Tibial nerve (tissue), 4 donors: ENCODE measurements around the gene APOB. TPM values are rescaled to one million over a fixed set of nuclear protein-coding genes. Genes with fewer than 3 reads are reported as not detected.

Source experiments
- DNase-seq, 2 donors: peaks; one replicate each; pipeline ENCODE4 v3.0.0-alpha.2; 2019; ENCODE audit warnings: low spot score in 2 of 2
- H3K27ac ChIP-seq, 4 donors: fragments of 200-600 bp; sonication (generic) in 3 of 4; one replicate each; pipeline ENCODE4 v1.5.1; 2017 to 2019; ENCODE audit warnings: mild to moderate bottlenecking in 1 of 4
- H3K27me3 ChIP-seq, 2 donors: fragments of 200-600 bp; sonication (generic) in 1 of 2; one replicate each; pipeline versions ENCODE4 v1.5.1 to v1.6.0; 2017 to 2019
- H3K36me3 ChIP-seq, 3 donors: fragments of 200-600 bp; sonication (generic); one replicate each; pipeline ENCODE4 v1.5.1; 2018 to 2019
- H3K4me1 ChIP-seq, 4 donors: fragments of 200-600 bp; sonication (generic) in 3 of 4; one replicate each; pipeline ENCODE4 v1.5.1; 2017 to 2019
- H3K4me3 ChIP-seq, 4 donors: fragments of 200-600 bp; sonication (generic) in 3 of 4; one replicate each; pipeline ENCODE4 v1.5.1; 2017 to 2019; ENCODE audit warnings: mild to moderate bottlenecking in 1 of 4, moderate library complexity in 1 of 4
- H3K9me3 ChIP-seq, 4 donors: fragments of 200-600 bp; sonication (generic) in 3 of 4; one replicate each; pipeline ENCODE4 v1.5.1; 2017 to 2019
- EP300 ChIP-seq, 2 donors: sonication (generic); formaldehyde crosslinking; IDR thresholded peaks; one replicate each; pipeline ENCODE4 v1.6.1; 2017; ENCODE audit warnings: antibody characterized with exemption in 2 of 2, mild to moderate bottlenecking in 1 of 2
- POLR2A ChIP-seq, 2 donors: fragments of 450-650 bp; IDR thresholded peaks; one replicate each; pipeline ENCODE4 v1.6.1; 2017; ENCODE audit warnings: antibody characterized with exemption in 2 of 2, mild to moderate bottlenecking in 2 of 2, moderate library complexity in 2 of 2
- WGBS, 2 donors: methylation state at CpG; one replicate each; pipeline ENCODE4 v1.1.5; 2018; 5-methylcytosine and 5-hydroxymethylcytosine counted together
- total RNA-seq, 4 donors: library from RNA; depleted of rRNA; stranded (reverse); fragments of >200 nt; gene quantifications; one replicate each; pipeline ENCODE4 v1.1.0, GENCODE V29; 2016
- TF ChIP-seq, protein P1 (sequence below), 5 experiments: fragments of 200-600 bp in 3 of 5; fragments of 450-650 bp in 2 of 5; sonication (generic) in 3 of 5; IDR thresholded peaks; one replicate each; pipeline ENCODE4 v1.5.1; 2016 to 2019; ENCODE audit warnings: antibody characterized with exemption in 5 of 5, mild to moderate bottlenecking in 3 of 5, moderate library complexity in 2 of 5

The APOB gene
- total RNA-seq, 4 donors from 2014 or later: 2.1 to 4.2 (median 2.9) TPM

DNA sequence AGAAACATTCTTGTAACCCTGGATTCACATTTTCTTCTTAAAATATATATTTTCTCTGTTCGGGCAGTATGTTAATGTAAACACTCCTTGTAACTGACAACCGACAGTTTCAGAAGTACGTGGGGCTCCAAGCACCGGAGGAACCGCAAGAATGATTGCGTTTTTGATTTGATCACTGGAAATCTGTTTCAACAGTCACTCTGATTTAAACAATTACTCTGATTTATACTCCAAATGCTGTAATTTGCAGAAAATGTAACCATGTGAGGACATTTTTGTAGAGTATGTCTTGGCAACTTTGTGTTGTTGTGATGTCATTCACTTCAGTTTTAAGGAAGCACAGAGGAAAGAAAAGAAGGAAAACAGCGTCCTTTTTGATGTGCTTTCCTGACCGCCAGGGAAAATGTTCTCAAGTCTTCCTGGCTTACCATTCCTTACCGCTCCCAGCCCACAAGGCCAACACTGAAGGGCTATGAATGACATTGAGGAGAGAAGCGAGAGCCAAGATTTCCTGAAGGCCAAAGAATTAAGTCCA is 77.7 kb downstream of the APOB start:
- no peaks in the 10 kb centered on the region for H3K27me3 ChIP-seq
- no peak overlapping the region for H3K4me3 ChIP-seq
- peaks cover 0 to 20% (median 0%) of the 10 kb centered on the region in 4 donors for H3K4me1 ChIP-seq
- WGBS, 2 donors: 18 to 26% methylated on average over 10 of the region's 10 CpGs
- H3K27ac ChIP-seq: peak overlapping the region in 2 of 4 donors; percentile 36 to 47
- no peak for DNase-seq
- H3K36me3 ChIP-seq: no peaks in the 10 kb centered on the region
- H3K9me3 ChIP-seq: no peaks in the 10 kb centered on the region
- TF ChIP-seq EP300 (IDR thresholded peaks at IDR 0.05) (no peak), POLR2A (IDR thresholded peaks at IDR 0.05) (no peak)
- TF ChIP-seq, protein P1, sequence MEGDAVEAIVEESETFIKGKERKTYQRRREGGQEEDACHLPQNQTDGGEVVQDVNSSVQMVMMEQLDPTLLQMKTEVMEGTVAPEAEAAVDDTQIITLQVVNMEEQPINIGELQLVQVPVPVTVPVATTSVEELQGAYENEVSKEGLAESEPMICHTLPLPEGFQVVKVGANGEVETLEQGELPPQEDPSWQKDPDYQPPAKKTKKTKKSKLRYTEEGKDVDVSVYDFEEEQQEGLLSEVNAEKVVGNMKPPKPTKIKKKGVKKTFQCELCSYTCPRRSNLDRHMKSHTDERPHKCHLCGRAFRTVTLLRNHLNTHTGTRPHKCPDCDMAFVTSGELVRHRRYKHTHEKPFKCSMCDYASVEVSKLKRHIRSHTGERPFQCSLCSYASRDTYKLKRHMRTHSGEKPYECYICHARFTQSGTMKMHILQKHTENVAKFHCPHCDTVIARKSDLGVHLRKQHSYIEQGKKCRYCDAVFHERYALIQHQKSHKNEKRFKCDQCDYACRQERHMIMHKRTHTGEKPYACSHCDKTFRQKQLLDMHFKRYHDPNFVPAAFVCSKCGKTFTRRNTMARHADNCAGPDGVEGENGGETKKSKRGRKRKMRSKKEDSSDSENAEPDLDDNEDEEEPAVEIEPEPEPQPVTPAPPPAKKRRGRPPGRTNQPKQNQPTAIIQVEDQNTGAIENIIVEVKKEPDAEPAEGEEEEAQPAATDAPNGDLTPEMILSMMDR (IDR thresholded peaks at IDR 0.05): no peak

DNA sequence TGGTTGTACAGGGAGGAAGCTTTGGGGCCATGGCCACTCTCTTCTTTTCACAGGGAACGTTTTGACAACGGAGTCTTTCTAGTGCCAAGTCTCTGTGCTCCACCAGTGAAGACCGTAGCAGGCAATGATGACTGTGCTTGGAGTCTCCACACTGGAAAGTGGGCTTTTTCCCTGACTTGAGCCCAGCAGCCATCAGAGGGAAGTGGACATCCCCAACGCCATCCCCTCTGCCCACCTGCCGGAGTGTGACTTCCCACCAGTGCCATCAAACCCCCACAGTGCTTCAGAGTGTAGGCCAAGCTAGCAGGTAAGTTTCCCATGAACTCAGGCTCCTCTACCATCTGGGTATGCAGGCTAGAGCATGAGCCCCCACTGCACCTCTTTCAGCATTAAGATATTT is 78.7 kb downstream of the APOB start:
- H3K36me3 ChIP-seq: no peaks in the 10 kb centered on the region
- DNase-seq: no peak
- no peaks in the 10 kb centered on the region for H3K9me3 ChIP-seq
- H3K27me3 ChIP-seq: no peaks in the 10 kb centered on the region
- WGBS, 2 donors: 89 to 94% methylated on average over 5 of the region's 5 CpGs
- TF ChIP-seq EP300 (IDR thresholded peaks at IDR 0.05) (no peak), POLR2A (IDR thresholded peaks at IDR 0.05) (no peak)
- TF ChIP-seq, protein P1 (IDR thresholded peaks at IDR 0.05): no peak
- H3K4me3 ChIP-seq: no peak overlapping the region
- no peak overlapping the region for H3K27ac ChIP-seq
- peaks cover 0 to 20% (median 0%) of the 10 kb centered on the region in 4 donors for H3K4me1 ChIP-seq

DNA sequence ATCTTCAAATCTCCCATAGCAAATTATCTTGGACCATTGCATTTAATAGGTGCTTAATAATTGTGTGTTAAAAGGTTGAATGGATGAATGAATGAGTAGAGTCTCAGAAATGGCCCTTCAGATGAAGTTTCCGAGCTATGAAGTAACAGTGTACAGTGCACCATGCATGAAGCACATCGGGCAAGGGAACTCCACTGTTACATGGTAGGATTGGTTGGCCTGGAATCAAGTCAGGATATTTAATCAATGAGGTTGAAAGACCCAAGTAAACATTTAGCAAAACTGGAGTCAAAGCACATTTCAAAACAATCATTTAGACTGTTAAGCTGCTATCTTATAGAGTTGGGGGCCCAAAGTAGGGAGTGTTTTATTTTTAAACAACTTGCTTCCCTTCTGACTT is 80.0 kb downstream of the APOB start:
- DNase-seq: no peak
- Histone ChIP-seq H3K36me3 (no peaks in the 10 kb centered on the region), H3K27me3 (no peaks in the 10 kb centered on the region), H3K4me1 (peaks cover 0 to 20% (median 0%) of the 10 kb centered on the region in 4 donors), H3K4me3 (no peak overlapping the region), H3K9me3 (no peaks in the 10 kb centered on the region), H3K27ac (no peak overlapping the region)
- TF ChIP-seq, protein P1 (IDR thresholded peaks at IDR 0.05): no peak
- TF ChIP-seq EP300 (IDR thresholded peaks at IDR 0.05) (no peak), POLR2A (IDR thresholded peaks at IDR 0.05) (no peak)
- 94 to 95% methylated on average over 2 of the region's 2 CpGs for WGBS, 2 donors

DNA sequence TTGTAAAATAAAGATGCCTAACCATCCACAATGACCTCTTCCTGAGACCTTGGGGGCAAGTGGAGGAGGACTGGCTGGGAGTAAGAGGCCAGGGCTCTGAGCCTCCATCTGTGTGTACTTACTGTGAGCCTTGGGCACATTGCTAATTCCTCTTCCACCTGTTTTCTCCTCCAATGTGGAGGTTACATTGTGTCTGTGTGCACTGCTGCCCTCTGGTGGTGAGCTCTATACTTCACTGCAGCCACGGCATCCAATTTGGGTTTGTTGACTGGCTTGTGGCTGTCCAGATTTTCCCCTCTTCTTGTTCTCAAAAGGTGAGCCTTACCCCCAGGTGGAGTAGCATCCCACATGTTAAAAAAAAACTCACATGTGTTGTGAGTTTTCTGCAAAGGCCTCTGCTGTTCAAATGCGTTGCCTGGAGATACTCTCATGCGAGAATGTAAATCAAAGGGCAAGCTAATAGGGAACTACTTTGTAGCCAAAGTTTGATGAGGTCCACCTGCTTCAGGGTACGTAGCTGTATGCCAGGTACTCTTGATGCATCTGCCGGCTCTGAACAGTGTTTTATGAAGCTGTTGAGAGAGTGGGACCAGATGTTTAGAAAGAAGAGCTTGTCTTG is 80.8 kb downstream of the APOB start:
- H3K27me3 ChIP-seq: no peaks in the 10 kb centered on the region
- TF ChIP-seq, protein P1 (IDR thresholded peaks at IDR 0.05): peak; percentile 75 to 86 (median 83)
- no peak for TF ChIP-seq POLR2A (IDR thresholded peaks at IDR 0.05)
- no peak overlapping the region for H3K27ac ChIP-seq
- H3K4me1 ChIP-seq: peaks cover 0 to 20% (median 0%) of the 10 kb centered on the region in 4 donors
- H3K36me3 ChIP-seq: no peaks in the 10 kb centered on the region
- H3K9me3 ChIP-seq: no peaks in the 10 kb centered on the region
- 47 to 53% methylated on average over 5 of the region's 5 CpGs for WGBS, 2 donors
- H3K4me3 ChIP-seq: no peak overlapping the region
- DNase-seq: peak; percentile 67 to 92

DNA sequence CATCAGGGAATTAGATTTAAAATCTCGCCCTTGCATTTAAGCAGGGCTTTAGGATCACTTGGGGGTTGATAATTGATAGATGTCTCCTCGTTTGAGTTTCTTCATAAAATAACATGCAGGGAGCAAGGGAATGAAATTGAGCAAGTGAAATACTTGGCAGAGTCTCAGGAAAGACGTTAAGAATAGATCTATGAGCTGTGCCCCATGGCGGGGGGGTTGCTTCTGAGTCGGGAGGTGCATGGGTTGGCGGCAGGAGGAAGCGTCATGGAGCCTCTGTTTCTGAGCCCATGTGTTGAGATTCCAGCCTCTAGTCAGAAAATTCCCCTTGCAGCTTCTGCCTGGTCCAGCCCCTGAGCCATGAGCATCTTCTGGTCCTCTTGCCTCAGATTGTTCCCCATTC is 82.0 kb downstream of the APOB start:
- Histone ChIP-seq H3K27ac (no peak overlapping the region), H3K9me3 (no peaks in the 10 kb centered on the region), H3K4me3 (no peak overlapping the region), H3K4me1 (peaks cover 0 to 17% (median 0%) of the 10 kb centered on the region in 4 donors), H3K36me3 (no peaks in the 10 kb centered on the region), H3K27me3 (no peaks in the 10 kb centered on the region)
- TF ChIP-seq, protein P1 (IDR thresholded peaks at IDR 0.05): no peak
- WGBS, 2 donors: 55 to 58% methylated on average over 7 of the region's 7 CpGs
- DNase-seq: no peak
